Central memory CD8-positive, alpha-beta T cell (primary cell): ENCODE data around the gene HCRTR1.
"Not testable (repeated sequence)": the region's sequence is repeated elsewhere in the genome, so short reads cannot be mapped to it uniquely, and the experiment has no call there.

Experiments used
- ATAC-seq: fragments of 150-1000 bp; cut with Tn5 transposase; replicated peaks from 2 replicates; pipeline ENCODE4 v1.10.0; 2022; ENCODE audit warnings: mild to moderate bottlenecking, moderate FRiP score, moderate number of reproducible peaks; ENCODE audit not compliant: poor library complexity, severe bottlenecking; ENCODE audit errors: extremely low read depth
- DNase-seq, 2 donors: peaks; one replicate each; pipeline ENCODE4 v3.0.0; 2021; ENCODE audit warnings: low spot score in 2 of 2
- H3K27ac Mint-ChIP-seq: one replicate; pipeline ENCODE4 v1.8.0; 2022; ENCODE audit warnings: low read depth, mild to moderate bottlenecking, moderate library complexity, mixed read lengths
- H3K27me3 Mint-ChIP-seq: one replicate; pipeline ENCODE4 v1.8.0; 2022; ENCODE audit warnings: mixed read lengths
- H3K36me3 Mint-ChIP-seq: one replicate; pipeline ENCODE4 v1.8.0; 2022; ENCODE audit warnings: mild to moderate bottlenecking, moderate library complexity, mixed read lengths; ENCODE audit not compliant: insufficient read depth
- H3K4me1 Mint-ChIP-seq: one replicate; pipeline ENCODE4 v1.8.0; 2022; ENCODE audit warnings: mixed read lengths
- H3K4me3 Mint-ChIP-seq: one replicate; pipeline ENCODE4 v1.8.0; 2022; ENCODE audit warnings: mild to moderate bottlenecking, moderate library complexity, mixed read lengths
- H3K9me3 Mint-ChIP-seq: one replicate; pipeline ENCODE4 v1.8.0; 2022; ENCODE audit warnings: mixed read lengths

HCRTR1 gene

DNA sequence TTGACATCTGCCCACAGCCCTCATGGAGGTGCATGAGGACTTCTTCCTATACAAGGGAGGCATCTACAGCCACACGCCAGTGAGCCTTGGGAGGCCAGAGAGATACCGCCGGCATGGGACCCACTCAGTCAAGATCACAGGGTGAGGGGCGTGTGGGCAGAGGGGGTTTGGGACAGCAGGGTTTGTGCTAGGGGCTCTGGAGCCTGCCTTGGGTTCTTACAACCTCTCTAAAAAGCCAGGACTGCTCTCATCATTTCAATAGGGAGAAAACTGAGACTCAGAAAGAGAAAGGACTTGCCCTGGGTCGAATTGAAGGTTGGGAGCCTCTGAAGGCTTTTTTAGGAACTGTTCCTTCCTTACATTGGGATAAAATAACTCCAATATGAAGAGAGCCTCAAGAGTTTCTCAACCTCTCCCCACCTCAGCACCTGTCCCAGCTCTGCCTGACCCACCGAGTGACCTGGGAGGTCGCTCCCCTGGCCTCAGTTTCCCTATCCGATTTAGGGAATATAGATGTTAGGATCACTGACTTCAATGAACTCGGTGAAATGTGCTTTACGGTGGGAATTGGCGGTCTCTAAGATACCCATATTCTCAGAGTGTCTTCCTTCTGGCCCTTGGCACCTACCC, 31.6 kb upstream of the HCRTR1 start:
- Mint-ChIP-seq H3K27ac (no peak overlapping the region), H3K4me3 (no peak overlapping the region), H3K27me3 (peaks cover 22% of the 10 kb centered on the region), H3K9me3 (no peaks in the 10 kb centered on the region), H3K36me3 (peaks cover 2% of the 10 kb centered on the region), H3K4me1 (no peaks in the 10 kb centered on the region)
- ATAC-seq (no peak), DNase-seq (no peak)

DNA sequence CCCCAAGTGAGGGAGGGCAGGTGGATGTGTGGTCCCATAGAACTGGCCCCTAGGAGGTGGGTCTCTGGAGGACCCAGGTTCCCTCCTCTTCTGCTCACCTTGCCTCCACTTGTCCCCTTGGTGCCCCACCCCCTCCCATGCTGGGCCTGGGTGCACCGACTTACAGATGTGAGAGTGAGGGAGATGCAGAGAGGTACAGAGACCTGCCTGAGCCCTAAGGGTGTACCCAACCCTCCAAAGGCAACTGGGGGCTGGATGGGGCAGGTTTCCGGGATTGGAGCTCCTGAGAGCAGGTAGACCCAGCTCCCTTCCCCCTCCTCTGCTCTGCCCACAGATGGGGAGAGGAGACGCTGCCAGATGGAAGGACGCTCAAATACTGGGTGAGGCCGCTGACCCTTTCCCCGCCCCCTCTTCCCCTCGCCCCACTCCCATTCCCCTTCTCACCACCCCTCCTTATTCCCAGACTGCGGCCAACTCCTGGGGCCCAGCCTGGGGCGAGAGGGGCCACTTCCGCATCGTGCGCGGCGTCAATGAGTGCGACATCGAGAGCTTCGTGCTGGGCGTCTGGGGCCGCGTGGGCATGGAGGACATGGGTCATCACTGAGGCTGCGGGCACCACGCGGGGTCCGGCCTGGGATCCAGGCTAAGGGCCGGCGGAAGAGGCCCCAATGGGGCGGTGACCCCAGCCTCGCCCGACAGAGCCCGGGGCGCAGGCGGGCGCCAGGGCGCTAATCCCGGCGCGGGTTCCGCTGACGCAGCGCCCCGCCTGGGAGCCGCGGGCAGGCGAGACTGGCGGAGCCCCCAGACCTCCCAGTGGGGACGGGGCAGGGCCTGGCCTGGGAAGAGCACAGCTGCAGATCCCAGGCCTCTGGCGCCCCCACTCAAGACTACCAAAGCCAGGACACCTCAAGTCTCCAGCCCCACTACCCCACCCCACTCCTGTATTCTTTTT, 30.8 kb upstream of the HCRTR1 start:
- Mint-ChIP-seq H3K4me3 (no peak overlapping the region), H3K4me1 (no peaks in the 10 kb centered on the region), H3K9me3 (no peaks in the 10 kb centered on the region), H3K27me3 (peaks cover 30% of the 10 kb centered on the region), H3K36me3 (peaks cover 2% of the 10 kb centered on the region), H3K27ac (no peak overlapping the region)
- ATAC-seq: no peak
- no peak for DNase-seq

DNA sequence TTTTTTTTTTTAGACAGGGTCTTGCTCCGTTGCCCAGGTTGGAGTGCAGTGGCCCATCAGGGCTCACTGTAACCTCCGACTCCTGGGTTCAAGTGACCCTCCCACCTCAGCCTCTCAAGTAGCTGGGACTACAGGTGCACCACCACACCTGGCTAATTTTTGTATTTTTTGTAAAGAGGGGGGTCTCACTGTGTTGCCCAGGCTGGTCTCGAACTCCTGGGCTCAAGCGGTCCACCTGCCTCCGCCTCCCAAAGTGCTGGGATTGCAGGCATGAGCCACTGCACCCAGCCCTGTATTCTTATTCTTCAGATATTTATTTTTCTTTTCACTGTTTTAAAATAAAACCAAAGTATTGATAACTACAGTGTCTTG, 30.2 kb upstream of the HCRTR1 start:
- DNase-seq, H3K27ac Mint-ChIP-seq, H3K4me1 Mint-ChIP-seq, ATAC-seq, H3K9me3 Mint-ChIP-seq, H3K4me3 Mint-ChIP-seq, H3K36me3 Mint-ChIP-seq: not testable (repeated sequence)
- peaks cover 35% of the 10 kb centered on the region for H3K27me3 Mint-ChIP-seq

DNA sequence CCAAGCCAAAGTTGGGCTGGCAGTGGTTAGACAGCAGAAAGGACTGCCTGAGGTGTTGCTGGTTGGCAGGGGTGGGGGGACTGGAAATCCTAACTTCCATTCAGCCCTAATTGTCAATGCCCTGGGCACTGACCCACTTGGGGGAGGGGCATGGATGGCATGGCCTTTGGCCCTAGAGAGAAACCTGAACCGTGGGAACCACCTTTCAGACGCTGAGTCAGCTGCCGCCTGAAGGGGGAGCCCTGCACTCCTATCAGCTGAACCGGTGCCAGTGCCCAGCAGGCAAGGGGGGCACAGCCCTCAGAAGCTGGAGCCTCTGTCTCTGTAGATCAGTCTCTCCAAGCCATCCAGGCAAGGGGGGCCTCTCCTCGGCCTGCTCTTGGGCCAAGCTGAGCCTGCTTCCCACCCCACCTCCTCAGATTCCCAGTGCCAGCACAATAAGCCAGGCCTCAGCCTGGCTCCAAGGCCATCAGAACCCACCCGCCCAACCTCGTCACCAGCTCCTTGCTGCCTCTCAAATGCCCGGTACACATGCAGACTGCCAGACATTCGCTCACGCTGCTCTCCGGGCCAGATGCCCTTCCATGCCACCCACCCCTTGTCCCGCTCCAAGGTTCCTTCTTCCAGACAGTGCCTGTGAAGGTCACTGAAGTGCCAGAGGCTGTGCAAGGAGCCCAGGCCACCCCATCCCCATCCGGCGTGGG, 29.6 kb upstream of the HCRTR1 start:
- no peaks in the 10 kb centered on the region for H3K9me3 Mint-ChIP-seq
- no peaks in the 10 kb centered on the region for H3K4me1 Mint-ChIP-seq
- ATAC-seq (no peak), DNase-seq (no peak)
- H3K27ac Mint-ChIP-seq: no peak overlapping the region
- H3K36me3 Mint-ChIP-seq: peaks cover 2% of the 10 kb centered on the region
- H3K4me3 Mint-ChIP-seq: no peak overlapping the region
- H3K27me3 Mint-ChIP-seq: peaks cover 35% of the 10 kb centered on the region

DNA sequence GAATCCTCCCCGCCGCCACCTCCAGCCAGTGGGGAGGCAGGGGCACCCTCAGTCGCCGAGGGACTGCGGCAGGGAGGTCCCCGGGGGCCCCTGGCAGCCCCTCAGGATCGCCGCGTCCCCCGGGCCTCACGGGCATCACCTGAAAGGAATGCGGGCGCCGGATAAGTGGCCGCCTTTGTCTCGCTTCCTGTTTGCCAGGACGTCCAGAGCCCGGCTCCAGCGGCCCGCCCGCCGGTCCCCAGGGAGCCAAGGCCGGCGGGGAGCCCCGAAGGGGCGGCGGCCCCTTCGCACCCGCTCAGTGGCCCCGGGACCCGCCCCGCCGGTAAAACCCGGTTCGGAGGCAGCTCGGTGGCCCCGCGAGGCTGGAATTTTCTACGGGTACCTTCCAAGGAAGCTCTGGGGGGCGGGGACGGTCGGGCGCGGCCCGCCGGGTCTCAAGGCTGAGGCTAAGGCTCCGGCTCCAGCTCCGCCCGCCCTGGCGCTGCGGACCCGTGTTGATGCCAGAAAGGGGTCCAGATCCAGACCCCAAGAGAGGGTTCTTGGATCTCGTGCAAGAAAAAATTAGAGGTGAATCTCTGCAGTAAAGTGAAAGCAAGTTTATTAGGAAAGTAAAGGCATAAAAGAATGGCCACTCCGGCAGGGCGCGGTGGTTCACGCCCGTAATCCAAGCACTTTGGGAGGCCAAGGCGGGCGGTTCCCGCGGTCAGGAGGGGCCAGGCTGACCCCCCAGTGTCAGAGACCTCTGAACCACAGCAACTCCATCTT, 28.6 kb upstream of the HCRTR1 start:
- peaks cover 35% of the 10 kb centered on the region for H3K27me3 Mint-ChIP-seq
- H3K4me1 Mint-ChIP-seq: no peaks in the 10 kb centered on the region
- peaks cover 2% of the 10 kb centered on the region for H3K36me3 Mint-ChIP-seq
- H3K4me3 Mint-ChIP-seq: no peak overlapping the region
- ATAC-seq (no peak), DNase-seq (no peak)
- H3K9me3 Mint-ChIP-seq: no peaks in the 10 kb centered on the region
- H3K27ac Mint-ChIP-seq: no peak overlapping the region

DNA sequence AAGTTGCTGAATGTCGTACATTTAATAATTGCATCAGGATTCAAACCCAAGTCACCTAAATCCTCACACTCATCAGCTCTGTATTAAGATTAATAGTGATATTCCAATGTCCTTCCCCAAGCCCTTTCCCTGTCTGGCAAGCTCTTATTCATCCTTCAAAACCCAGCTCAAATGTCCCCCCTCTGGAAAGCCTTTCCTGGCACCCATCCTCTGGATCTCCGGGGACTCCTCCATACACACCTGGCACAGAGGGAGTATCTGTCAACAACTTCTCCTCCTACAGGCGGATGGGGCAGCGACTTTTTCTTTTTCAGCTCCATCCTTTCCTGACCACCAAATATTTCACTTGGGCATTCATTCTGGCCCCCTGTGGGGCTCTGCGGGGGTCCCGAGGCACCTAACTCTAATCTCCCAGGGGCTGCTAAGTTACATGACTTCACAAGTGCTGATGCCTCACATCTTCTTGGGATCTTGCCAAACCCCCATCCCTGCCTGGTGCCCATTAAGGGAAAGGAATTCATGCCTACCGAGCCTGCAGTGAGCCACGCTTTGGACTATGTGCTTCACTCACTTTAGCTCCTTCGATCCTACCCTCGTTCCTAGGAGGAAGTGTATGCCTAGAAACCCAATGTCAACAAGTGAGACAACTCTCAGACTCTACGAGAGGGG, 25.9 kb upstream of the HCRTR1 start:
- Mint-ChIP-seq H3K27ac (no peak overlapping the region), H3K36me3 (no peaks in the 10 kb centered on the region), H3K27me3 (peaks cover 35% of the 10 kb centered on the region), H3K4me1 (no peaks in the 10 kb centered on the region), H3K9me3 (no peaks in the 10 kb centered on the region), H3K4me3 (no peak overlapping the region)
- no peak for DNase-seq
- ATAC-seq: no peak

DNA sequence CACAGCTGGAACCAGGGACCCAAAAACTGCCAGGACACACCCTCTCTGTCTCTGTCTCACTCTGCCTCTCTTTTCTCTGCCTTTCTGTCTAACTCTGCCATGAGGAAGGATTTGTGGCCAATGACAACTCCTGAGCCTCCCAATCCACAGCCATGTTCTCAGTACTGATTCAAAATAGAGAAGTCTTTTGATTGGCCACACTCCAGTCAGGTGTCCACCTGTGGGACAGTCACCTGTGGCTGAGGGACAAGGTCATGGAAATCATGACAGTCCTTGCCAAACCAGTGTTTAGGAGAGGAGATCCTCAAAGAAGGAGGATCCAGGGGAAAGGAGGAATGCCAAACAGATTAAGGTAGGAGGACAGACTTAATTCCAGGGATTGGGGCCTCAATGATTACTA, 25.4 kb upstream of the HCRTR1 start:
- no peaks in the 10 kb centered on the region for H3K36me3 Mint-ChIP-seq
- DNase-seq (no peak), ATAC-seq (no peak)
- H3K9me3 Mint-ChIP-seq: no peaks in the 10 kb centered on the region
- no peaks in the 10 kb centered on the region for H3K4me1 Mint-ChIP-seq
- H3K27me3 Mint-ChIP-seq: peaks cover 35% of the 10 kb centered on the region
- H3K27ac Mint-ChIP-seq: no peak overlapping the region
- H3K4me3 Mint-ChIP-seq: no peak overlapping the region

DNA sequence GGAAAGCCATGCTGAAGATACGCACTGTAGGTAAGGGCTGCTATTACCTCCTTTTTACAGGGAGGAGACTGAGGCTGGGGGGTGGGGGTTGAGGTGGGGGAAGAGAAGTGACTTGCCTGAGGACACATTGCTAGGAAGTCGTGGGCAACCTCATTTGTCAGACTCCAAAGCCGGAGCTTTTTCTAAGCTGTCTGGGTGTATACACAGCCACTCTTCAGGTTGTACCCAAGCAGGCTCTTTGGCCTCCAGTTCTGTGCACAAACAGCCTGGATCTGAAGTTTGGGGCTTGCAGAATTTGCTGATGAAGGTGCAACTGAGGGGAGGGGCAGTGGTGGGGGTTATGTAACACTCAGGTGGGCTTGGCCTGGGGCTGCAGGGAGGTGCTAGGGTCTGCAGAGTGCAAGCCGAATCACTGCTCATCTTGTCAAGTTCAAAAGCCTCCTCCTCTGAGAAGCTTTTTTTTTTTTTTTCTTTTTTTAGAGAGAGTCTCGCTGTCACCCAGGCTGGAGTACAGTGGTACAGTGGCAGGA, 24.3 kb upstream of the HCRTR1 start:
- no peak for DNase-seq
- Mint-ChIP-seq H3K9me3 (no peaks in the 10 kb centered on the region), H3K27ac (no peak overlapping the region), H3K4me1 (no peaks in the 10 kb centered on the region), H3K36me3 (no peaks in the 10 kb centered on the region), H3K4me3 (no peak overlapping the region), H3K27me3 (peaks cover 30% of the 10 kb centered on the region)
- ATAC-seq: no peak

DNA sequence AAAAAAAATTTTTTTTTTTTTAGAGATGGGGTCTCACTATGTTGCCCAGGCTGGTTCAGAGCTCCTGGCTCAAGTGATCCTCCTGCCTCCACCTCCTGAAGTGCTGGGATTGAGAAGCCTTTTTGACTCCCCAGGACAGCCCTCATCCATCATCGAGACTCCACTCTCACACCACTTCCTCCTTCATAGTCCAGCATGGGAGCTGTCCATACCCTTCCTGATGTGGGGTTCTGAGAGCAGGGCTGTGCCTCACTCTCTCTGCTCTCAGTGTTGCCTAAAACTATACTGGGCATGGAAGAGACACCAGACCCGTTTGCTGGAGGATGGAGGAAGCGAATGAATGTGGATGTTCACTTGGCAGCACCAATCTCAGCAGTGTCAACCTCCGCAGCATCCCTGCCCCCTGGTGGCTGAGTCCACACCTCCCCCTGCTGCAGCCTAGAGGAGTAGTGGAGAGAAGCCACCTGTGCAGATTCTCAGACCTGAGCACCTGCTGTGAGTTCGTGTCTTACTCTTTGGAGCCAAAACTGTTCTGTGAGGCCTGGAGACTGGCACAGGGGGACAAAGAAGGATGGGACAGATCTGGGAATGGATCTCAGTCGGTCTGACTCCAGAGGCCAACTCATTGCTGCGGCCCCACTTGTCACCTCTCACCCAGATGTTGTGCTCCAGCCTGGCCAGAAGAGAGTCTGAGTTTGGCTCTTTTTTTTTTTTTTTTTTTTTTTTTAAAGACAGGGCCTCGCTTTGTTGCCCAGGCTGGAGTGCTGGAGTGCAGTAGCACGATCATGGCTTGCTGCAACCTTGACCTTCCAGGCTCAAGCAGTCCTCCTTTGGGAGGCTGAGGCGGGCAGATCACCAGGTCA, 23.5 kb upstream of the HCRTR1 start:
- no peak overlapping the region for H3K4me3 Mint-ChIP-seq
- peaks cover 27% of the 10 kb centered on the region for H3K27me3 Mint-ChIP-seq
- no peaks in the 10 kb centered on the region for H3K36me3 Mint-ChIP-seq
- H3K4me1 Mint-ChIP-seq: no peaks in the 10 kb centered on the region
- H3K27ac Mint-ChIP-seq: no peak overlapping the region
- peak; percentile 70 for ATAC-seq
- no peaks in the 10 kb centered on the region for H3K9me3 Mint-ChIP-seq
- peak; percentile 47 to 58 for DNase-seq

DNA sequence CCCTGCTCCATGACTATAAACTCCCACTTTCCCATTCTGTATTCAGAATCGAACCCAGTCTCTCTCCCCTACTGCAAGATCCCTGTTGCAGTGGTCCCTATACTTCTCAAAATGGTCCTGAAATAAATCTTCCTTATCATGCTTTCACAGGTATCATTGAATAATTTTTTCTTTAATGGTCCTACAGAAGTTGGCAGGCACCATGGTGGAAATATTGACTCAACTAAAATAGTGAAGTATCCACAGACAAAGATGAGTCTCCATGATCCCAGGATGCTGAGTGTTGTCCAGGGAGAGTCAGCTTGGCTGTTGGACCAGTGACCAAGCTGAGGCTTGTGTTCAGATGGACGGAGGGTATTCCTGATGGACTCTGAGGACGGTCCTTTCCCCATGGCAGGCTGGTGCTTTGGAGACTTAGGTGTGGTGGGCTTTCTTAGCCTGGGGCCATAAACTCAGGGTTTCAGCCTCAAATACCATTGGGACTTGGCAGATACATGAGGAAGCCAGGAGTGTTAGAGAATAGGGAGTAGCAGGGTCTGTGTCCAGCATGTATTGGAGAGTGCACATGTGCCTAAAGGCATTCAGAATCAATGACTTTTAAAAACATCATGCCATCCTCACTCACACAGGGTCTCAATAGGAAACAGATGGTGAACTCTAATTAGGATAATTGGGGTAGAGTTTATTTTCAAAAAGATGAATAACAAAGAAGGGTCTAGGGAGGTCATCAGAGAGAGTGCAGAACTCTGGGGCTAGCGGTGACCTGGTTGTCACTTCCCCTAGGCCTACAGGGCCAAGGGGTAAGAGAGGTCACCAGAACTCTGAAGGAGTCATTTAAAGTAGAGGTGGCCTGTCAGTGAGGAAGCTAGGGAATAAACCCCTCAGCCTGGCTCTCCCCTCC, 21.4 kb upstream of the HCRTR1 start:
- no peak overlapping the region for H3K27ac Mint-ChIP-seq
- DNase-seq: no peak
- peaks cover 11% of the 10 kb centered on the region for H3K27me3 Mint-ChIP-seq
- no peak for ATAC-seq
- H3K4me3 Mint-ChIP-seq: no peak overlapping the region
- no peaks in the 10 kb centered on the region for H3K4me1 Mint-ChIP-seq
- H3K9me3 Mint-ChIP-seq: no peaks in the 10 kb centered on the region
- no peaks in the 10 kb centered on the region for H3K36me3 Mint-ChIP-seq
